ENCODE measurements around the gene TOP1. TPM values are rescaled to one million over a fixed set of nuclear protein-coding genes. Genes with fewer than 3 reads are reported as not detected.
A peak's percentile ranks its signal among the peaks of the same experiment; 100 is the strongest.
"Not testable (repeated sequence)": the region's sequence is repeated elsewhere in the genome, so short reads cannot be mapped to it uniquely, and the experiment has no call there.

The TOP1 gene
- total RNA-seq, 1 donor from 2014 or later, result 33.4 TPM

DNA sequence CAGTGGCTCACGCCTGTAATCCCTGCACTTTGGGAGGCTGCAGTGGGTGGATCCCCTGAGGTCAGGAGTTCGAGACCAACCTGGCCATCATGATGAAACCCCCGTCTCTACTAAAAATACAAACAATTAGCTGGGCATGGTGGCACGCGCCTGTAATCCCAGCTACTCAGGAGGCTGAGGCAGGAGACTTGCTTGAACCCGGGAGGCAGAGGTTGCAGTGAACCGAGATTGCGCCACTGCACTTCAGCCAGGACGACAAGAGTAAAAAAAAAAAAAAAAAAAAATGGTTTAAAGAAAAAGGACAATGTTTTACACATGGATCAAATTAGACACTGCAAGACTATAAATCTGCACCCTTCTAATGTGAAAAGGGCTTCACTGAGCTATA is 103.8 kb downstream of the TOP1 start:
- DNase-seq, result not testable (repeated sequence)

DNA sequence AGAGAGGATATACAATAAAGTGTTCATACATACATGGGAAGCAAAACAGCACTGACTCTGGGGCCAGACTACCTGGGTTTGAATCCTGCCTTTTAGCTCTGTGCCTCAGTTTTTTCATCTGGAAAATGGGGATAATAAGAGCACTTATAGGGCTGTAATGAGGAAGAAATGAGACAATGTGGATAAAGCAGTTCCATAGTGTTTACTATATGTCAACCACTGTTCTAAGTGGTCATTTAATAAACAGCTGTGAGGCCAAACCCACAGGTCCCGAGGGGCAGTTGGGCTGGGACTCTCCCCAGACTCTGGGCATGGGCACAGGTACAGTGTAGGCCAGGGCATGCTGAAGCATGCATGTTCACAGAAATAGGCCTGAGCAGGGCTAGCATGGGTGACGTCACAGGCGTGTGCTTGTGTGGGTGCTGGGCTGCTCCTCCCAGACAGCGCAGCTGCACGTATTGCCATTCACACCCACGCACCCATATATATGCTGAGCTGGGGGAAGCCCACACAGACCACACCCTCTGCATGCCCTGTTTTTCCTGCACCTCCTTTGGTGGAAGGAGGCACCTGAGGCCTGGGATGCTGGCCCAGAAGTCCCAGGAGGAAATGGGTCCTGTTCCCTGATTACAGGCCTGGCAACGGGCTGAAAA is 105.2 kb downstream of the TOP1 start:
- peak; percentile 25 for DNase-seq

DNA sequence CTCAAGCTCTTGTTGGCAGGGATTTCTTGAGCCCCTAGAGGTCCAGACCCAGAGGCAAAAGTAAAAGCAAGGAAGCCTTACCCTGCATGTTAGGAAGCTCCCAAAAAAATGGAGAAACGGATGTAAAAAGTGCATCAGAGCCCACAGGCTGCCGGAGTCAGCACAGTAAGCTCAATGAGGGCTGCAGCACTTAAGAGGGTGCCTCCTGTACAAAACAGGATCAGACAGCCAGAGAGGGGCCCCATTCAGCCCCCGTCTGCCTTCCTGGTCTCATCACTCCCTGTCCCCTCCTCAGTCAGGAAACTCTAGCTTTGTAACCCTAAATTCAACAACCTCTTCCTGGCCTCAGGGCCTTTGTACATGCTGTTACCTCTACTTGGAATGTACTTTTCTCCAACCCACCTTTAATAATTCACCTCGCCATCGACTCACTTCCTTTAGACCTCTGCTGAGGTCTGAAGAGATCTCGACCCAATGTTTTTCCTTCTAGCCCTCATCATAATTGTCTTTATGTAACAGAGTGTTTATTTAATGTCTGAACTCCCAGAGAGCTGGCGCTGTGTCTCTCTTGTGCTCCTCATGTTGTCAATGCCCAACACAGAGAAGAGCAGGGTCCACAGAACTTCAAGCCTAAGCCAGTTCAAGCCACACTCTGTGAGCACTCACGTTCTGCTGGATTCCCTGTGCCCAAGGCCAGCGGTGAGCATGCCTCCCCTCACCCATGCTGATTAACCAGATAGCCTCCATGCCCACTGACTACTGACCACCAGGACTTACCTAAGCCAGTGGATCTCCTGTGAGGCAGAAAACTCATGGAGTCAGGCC is 106.0 kb downstream of the TOP1 start:
- no peak for DNase-seq

DNA sequence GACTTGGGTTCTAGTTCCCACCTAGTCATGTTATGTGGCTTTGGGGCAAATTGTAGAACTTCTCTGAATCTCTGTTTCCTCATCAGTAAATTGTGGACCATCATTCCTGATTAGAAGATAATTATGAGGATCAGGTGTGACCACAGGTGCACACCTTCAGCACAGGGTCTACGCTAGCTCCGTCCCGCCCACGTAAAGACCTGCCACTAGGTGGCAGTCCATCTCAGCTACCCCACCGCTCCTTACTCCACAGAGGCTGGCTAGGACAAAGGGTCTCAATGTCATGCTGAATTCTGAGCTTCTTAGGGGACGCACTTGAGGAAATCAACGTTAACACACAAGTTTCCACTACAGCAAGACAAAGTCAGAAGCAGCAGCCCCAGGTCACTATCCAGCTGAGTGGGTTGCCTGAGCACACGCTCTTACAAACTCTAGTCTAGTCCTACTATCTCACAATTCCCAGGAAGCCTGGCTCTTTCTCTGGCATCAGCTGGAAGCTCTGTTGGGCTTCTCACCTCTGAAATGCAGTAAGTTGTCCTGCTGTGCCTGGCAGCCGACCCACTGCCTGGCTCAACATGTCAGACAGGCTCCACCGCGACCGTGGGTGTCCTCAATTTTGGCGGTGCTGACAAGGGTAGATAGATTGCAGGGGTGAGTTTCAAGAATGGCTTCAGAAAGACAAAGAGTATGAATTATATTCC is 106.7 kb downstream of the TOP1 start:
- no peak for DNase-seq

DNA sequence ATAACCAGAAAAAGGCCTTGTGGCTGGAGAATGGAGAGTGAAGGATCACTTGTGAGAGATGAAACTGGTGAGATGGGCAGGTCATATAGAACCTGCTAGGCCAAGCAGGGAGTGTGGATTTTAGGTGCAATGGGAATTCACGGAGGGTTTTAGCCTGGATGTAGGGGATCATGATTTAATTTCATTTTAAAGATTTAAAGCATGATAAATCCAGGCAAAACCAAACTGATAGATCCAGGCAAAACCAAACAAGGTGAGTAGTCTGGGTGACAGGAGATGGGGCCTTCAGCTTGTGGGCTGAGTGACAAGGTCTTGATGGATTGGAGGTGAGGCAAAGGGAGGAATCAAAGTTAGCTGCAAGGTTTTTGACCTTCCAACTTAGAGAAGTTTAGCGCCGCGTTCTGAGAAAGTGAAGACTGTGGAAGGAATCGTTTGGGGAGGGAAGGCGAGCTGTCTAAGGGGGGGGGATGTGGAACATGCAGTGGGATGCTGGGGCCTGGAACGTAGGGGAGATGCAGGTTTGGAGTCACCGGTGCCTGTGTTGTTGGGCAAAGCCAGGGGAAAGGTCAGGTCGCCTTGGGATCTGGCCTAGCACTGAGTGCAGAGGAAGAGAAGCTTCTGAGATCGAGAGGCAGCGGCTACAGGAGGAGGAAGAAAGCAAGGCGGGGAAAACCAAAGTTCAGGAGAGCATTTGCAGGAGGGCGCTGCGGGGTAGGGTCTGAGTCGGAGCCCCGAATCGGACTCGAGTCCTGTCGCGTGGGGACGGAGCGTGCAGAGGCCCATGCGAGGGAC is 107.5 kb downstream of the TOP1 start:
- DNase-seq, result no peak

DNA sequence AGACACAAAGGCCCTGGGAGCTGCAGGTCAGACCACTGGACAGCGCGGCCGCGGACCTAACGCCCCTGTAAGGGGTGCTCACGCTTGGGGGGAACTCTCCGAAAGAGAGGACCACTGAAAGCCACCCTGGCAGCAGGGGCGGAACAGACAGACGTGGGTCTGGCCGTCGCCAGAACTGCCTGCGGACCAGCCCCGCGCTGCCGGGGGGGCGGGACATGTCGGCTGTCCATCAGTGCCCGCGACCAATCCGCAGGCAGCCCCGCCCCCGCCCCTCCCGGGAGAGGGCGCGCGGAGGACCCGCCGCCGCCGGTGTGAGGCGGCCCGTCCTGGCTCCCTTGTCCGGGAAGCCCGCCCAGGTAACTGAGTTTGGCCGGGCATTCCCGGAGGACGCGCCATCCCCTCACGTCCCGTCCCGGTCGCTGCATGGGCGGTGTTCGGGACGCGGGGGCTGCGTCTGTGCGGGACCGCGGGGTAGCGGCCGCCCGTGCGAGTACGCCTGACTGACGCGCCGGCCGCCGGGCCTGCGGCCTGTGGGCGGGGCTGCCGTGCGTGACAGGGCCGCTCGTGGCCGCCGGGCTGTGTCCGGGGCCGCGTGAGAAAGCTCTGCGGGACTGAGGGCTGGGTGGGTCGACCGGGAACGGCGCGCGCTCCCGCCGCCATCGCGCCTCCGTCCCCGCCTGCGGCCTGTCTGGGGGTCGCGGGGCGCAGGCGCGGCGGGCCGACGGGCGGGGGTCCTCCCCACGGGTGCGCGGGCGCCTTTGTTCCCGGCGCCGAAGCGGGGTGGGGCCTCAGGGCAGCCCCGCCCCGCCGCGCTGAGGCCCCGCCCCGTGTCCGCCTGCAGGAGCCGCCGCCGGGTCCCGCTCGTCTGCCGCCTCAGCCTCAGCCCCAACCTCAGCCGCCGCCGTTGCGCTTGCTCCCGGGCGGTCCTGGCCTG is 108.3 kb downstream of the TOP1 start, which contains the start of gene PLCG1:
Gene PLCG1, plus strand, starts transcription at position 864 of the 934 bp plus-strand sequence. CDS start 99 bp downstream, outside the sequence.
- DNase-seq, result peak; percentile 89

DNA sequence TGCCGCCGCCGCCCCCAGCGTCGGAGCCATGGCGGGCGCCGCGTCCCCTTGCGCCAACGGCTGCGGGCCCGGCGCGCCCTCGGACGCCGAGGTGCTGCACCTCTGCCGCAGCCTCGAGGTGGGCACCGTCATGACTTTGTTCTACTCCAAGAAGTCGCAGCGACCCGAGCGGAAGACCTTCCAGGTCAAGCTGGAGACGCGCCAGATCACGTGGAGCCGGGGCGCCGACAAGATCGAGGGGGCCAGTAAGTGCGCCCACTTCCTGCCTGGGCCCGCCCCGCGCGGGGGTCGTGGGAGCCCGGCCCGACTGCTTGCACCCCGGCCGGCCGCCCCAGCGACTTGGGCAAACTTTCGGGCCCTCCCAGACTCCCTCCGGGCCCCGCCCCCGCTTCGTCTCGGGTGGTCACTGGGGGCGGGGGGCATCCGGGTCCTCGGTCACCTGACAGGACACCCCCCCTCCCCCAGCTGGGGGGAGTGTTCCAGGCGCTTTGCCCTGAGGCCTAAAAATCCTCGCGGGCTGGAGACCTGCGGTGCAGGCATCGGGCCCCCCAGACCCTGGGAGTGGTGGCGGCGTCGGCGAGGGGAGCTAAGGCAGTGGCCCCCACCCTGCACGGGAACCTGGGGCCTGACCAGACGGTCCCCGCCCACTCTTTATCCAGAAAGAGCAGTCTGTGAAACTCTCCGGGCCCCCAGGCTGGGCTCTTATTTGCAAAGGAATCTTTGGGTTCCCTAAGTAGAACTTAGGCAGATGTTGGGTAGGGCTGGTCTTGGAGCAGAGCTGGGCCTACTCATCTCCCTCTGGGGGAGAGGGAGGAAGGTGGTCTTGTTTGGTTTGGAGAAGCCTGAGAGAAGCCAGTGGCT is 109.2 kb downstream of the TOP1 start:
- peak; percentile 41 for DNase-seq

- no peak for DNase-seq
Observed at GRCh38 chr20:41138475-41139226, 110.0 kb downstream of the TOP1 start.

DNA sequence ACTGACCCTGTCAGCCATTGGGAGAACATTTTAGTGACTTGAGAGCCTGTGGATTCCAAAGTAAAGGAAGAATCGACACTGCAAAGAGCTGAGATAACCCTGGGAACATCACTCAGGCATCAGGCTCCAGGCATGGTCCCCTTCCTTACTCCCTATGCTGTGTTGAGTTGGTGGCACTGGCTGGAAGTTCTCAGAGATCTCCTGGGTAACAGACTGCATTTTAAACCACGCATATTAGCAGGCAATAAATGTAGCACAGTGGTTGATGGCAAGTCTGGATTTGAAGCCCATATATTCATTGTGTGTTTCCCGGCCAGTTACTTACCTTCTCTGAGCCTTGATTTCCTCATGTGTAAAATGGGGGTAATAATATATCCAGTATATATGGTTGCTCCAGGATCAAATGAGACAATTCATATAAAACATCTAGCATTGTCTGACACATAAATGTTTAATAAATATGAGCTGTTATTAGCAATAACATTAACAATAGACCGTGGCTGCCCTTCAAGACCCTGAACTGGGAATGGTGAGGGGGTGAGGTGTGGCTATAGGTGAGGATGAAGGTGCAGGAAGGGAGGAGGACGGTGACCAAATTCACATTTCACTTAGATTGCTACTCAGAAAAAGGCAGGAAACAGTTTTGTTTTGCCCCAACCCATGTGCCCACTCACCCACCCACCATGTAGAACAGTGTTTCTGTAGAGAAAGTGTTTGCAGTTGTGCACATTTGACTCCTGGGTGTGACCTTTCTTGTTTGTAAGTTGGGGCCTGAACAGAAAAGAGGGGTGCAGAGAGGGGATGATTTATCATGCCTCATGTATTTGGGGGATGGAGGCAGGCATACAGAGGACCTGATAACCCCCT is 110.8 kb downstream of the TOP1 start:
- DNase-seq, result no peak

- no peak for DNase-seq
Observed at GRCh38 chr20:41140226-41141133, 111.9 kb downstream of the TOP1 start.

DNA sequence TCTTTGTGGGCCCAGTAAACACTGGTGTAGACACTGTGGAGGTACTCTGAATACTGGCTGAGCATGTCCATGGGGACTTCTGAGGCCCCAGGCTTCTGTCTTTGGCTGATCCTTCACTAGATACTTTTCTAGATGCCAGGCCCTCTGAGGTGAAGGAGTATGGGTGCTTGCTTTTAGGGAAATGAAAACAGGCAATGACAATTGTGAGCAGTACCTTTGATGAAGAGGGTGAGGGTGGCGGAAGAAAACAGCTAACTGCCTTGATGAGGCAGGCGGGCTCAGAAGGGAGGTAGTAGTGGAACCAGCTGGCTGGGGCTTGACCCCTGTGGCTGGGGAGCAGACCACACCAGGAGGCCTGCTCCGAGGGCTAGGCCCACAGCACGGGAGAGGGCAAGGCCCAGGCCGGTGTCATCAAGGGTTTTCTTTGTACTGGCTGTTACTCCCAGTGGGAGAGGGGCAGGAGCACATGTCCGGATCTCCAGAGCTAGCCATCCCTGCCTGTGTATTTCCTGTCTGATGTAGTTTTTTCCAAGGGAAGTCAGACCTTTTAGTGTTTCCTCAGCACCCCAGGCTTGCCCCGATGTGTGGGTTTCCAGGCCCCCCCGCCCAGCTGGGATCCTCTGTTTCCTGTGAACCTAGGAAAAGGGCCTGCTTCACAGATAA is 112.7 kb downstream of the TOP1 start:
- DNase-seq, result peak; percentile 30

GRCh38 chr20:41142245-41142644 is 113.6 kb downstream of the TOP1 start:
- no peak for DNase-seq

GRCh38 chr20:41142919-41143318 is 114.3 kb downstream of the TOP1 start:
- DNase-seq, result no peak

DNA sequence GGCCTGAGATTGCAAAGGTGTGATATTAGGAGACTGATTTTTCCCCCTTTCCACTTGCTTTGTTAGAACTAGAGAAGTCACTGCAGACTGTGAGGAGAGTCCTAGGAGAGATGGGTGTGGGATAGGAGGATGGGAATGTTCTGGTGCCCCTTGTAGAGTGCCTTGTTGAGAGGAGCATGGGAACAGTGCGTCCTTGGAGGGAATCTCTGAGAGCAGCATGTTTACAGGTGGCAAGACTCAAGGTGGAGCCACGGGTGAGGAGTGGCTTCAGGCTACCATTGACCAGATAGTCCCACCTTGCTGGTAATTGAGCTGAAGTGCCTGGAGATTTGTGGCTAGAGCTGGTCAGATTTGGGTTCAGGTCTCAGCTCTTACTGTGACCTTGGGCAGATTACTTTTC is 114.7 kb downstream of the TOP1 start:
- DNase-seq, result no peak

GRCh38 chr20:41145317-41145716 is 116.7 kb downstream of the TOP1 start:
- DNase-seq, result no peak

DNA sequence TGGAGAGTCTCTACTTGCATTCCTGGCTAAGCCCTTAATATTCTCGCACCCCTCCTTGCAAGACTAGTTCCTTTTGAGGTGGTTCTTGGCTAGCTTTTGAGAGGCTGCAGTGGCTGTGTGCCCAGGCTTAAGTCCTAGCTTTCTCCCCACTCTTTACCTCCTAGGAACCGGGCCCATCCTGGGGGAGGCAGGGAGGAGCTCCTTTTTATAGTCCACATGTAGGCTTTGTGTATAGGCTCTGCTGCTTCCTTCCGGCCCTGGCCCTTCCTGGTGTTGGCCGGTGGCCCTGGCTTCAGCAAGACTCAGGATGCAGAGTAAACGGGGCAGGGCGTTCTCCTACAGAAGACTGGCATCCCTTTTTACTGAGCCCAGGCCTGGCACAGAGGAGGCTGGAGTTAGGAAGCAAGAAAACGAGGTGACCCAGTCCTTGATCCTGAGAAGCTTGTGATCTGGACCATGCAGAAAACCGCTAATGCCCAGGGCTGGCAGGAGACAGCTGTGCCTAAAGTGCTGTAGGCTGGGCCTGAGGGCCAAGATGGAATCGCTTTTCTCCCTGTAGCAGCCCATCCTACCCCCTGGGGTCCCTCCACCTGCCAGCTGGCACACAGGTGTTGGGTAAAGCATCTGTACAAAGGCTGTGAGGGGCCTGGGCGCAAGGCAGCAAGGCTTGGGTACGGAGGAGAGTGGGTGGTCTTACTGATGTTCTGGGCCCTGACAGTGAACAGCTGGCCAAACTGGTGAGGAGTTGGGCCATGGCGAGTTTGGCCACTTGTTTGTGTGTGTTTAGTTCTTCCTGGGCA is 117.4 kb downstream of the TOP1 start:
- DNase-seq, result no peak

Measured in skin of body (tissue), 2 donors.